NCI-H748 treated with DMSO at 0.1 percent for 48 hours (cell line): ENCODE data around the gene DBNL.

Experiments
- DNase-seq: peaks from one replicate; lab custom pipeline; 2025; lab: John Stamatoyannopoulos, UW

Gene DBNL

GRCh38 chr7:44043902-44044301, 600 bp upstream of the DBNL start:
- no peak for DNase-seq

GRCh38 chr7:44045226-44046014, 918 bp downstream of the DBNL start:
- DNase-seq = no peak

- no peak for DNase-seq
These were observed 2.0 kb downstream of the DBNL start for GRCh38 chr7:44046321-44047061.

GRCh38 chr7:44048031-44048795, 3.7 kb downstream of the DBNL start:
- no peak for DNase-seq

- no peak for DNase-seq
These were observed 5.8 kb downstream of the DBNL start for GRCh38 chr7:44050121-44050914.

GRCh38 chr7:44050915-44051560, 6.5 kb downstream of the DBNL start:
- DNase-seq = no peak

GRCh38 chr7:44051611-44052220, 7.2 kb downstream of the DBNL start:
- no peak for DNase-seq

- no peak for DNase-seq
These were observed 8.4 kb downstream of the DBNL start for GRCh38 chr7:44052771-44053365.

GRCh38 chr7:44056681-44057080, 12.2 kb downstream of the DBNL start:
- no peak for DNase-seq

GRCh38 chr7:44057181-44057848, 12.8 kb downstream of the DBNL start:
- no peak for DNase-seq

GRCh38 chr7:44057849-44058758, 13.6 kb downstream of the DBNL start:
- DNase-seq = no peak

GRCh38 chr7:44058759-44059218, 14.3 kb downstream of the DBNL start:
- DNase-seq = no peak

- no peak for DNase-seq
These were observed 15.0 kb downstream of the DBNL start for GRCh38 chr7:44059219-44060090.

GRCh38 chr7:44060091-44060947, 15.8 kb downstream of the DBNL start:
- no peak for DNase-seq

GRCh38 chr7:44060948-44061644, 16.6 kb downstream of the DBNL start:
- no peak for DNase-seq

- DNase-seq = no peak
These were observed 17.2 kb downstream of the DBNL start for GRCh38 chr7:44061645-44062179.
